Measurements from ENCODE around the gene SNAPC2.

GRCh38 chr19:7923295-7924191 lies 3.4 kb downstream of the SNAPC2 start:
- no peak for TF ChIP-seq CTCF (IDR thresholded peaks at IDR 0.05)
- no peak for TF ChIP-seq POLR2A (IDR thresholded peaks at IDR 0.05)

Data from upper lobe of left lung (tissue), 4 donors.